Epithelial cell of proximal tubule (primary cell): Measurements from ENCODE around the gene C2CD4C. TPM values are rescaled to one million over a fixed set of nuclear protein-coding genes. Genes with fewer than 3 reads are reported as not detected.
"Not testable (repeated sequence)": the region's sequence is repeated elsewhere in the genome, so short reads cannot be mapped to it uniquely, and the experiment has no call there.

Experiments
- DNase-seq: peaks from one replicate; pipeline ENCODE4 v3.0.0-alpha.2; 2011; ENCODE audit warnings: low read depth
- H3K4me3 ChIP-seq: 2 replicates; pipeline ENCODE4 v1.5.1; 2011; ENCODE audit warnings: low read depth, mild to moderate bottlenecking, low read length
- total RNA-seq: library from RNA; depleted of rRNA; stranded (reverse); fragments of >200 nt; gene quantifications from 2 replicates; pipeline ENCODE4 v1.2.3, GENCODE V29; 2015
- TF ChIP-seq, protein P1 (sequence below): conservative IDR thresholded peaks from 2 replicates; pipeline ENCODE4 v1.5.1; 2012; ENCODE audit warnings: low read depth, mild to moderate bottlenecking, low read length

Gene C2CD4C
- total RNA-seq, 1 donor from 2014 or later = 0.12 TPM

DNA sequence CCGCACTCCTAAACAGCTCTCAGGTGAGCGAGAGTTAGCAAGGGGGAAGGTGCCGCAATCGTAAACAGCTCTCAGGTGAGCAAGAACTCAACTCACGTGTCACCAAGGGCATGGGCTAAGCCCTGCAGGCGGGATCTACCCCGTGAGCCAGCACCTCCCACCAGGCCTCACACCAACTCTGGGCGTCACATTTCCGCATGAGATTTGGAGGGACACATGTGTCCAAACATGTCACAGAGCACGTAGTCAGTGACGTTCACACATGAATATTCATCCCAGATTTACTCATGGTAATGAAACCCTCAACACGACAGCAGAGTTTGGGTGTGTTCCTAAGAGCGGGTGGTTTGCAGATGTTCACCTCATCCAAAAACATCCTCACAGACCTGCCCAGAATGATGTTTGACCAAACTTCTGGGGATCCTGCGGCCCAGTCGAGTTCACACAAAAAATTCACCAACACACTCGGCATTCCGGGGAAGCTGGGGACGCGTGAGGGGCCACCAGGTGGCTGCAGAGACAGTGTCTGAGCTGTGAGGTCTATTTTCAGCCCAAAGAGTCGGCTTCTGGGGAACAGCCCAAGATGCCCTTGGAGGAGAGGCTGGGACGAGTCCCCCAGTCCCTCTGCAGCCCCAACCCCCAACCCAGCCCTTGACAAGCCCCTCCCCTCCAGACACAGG is 19.6 kb downstream of the C2CD4C start:
- no peak overlapping the region for H3K4me3 ChIP-seq
- TF ChIP-seq, protein P1, sequence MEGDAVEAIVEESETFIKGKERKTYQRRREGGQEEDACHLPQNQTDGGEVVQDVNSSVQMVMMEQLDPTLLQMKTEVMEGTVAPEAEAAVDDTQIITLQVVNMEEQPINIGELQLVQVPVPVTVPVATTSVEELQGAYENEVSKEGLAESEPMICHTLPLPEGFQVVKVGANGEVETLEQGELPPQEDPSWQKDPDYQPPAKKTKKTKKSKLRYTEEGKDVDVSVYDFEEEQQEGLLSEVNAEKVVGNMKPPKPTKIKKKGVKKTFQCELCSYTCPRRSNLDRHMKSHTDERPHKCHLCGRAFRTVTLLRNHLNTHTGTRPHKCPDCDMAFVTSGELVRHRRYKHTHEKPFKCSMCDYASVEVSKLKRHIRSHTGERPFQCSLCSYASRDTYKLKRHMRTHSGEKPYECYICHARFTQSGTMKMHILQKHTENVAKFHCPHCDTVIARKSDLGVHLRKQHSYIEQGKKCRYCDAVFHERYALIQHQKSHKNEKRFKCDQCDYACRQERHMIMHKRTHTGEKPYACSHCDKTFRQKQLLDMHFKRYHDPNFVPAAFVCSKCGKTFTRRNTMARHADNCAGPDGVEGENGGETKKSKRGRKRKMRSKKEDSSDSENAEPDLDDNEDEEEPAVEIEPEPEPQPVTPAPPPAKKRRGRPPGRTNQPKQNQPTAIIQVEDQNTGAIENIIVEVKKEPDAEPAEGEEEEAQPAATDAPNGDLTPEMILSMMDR = no peak
- DNase-seq = no peak

DNA sequence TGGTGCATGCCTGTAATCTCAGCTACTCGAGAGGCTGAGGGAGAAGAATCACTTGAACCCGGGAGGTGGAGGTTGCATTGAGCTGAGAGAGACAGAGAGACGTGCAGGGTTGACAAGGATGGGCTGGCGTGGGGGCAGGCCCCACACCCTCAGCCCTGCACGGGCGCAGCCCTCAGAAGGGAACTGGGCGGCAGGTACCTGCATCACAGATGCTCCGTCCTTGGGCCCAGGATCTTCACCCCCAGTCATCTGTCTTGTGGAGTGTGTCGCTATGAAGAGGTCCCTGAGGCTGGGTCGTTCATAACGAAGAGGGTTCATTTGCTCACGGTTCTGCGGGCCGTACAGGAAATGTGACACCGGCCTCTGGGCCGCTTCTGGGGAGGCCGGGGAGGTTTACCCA is 20.3 kb downstream of the C2CD4C start:
- TF ChIP-seq, protein P1 = no peak

DNA sequence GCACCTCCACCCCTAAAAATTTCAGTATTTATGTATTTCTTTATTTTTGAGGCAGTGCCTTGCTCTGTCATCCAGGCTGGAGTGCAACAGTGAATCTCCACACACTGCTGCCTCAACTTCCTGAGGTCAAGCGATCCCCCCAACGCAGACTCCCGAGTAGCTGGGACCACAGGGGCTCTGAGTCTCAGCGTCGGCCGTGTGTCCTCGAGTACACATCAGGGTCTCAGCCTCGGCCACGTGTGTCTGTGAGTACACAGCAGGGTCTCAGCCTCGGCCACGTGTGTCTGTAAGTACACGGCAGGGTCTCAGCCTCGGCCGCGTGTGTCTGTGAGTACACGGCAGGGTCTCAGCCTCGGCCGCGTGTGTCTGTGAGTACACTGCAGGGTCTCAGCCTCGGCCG is 21.2 kb downstream of the C2CD4C start:
- TF ChIP-seq, protein P1 = no peak
- DNase-seq = no peak

More for the DNA sequence above, 20.3 kb downstream of the C2CD4C start:
- no peak overlapping the region for H3K4me3 ChIP-seq
- DNase-seq = no peak

DNA sequence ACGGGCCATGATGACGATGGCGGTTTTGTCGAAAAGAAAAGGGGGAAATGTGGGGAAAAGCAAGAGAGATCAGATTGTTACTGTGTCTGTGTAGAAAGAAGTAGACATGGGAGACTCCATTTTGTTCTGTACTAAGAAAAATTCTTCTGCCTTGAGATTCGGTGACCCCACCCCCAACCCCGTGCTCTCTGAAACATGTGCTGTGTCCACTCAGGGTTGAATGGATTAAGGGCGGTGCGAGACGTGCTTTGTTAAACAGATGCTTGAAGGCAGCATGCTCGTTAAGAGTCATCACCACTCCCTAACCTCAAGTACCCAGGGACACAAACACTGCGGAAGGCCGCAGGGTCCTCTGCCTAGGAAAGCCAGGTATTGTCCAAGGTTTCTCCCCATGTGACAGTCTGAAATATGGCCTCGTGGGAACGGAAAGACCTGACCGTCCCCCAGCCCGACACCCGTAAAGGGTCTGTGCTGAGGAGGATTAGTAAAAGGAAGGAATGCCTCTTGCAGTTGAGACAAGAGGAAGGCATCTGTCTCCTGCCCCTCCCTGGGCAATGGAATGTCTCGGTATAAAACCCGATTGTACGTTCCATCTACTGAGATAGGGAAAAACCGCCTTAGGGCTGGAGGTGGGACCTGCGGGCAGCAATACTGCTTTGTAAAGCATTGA is 22.2 kb downstream of the C2CD4C start:
- not testable (repeated sequence) for DNase-seq, H3K4me3 ChIP-seq

More for the DNA sequence above, 21.2 kb downstream of the C2CD4C start:
- H3K4me3 ChIP-seq = no peak overlapping the region

DNA sequence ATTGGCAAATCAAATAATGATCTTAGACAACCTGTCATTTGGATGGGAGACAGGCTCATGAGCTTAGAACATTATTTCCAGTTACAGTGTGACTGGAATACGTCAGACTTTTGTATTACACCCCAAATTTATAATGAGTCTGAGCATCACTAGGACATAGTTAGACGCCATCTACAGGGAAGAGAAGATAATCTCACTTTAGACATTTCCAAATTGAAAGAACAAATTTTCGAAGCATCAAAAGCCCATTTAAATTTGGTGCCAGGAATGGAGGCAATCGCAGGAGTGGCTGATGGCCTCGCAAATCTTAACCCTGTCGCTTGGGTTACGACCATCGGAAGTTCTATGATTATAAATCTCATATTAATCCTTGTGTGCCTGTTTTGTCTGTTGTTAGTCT is 22.8 kb downstream of the C2CD4C start:
- TF ChIP-seq, protein P1 = peak; percentile 4
- DNase-seq, H3K4me3 ChIP-seq: not testable (repeated sequence)

DNA sequence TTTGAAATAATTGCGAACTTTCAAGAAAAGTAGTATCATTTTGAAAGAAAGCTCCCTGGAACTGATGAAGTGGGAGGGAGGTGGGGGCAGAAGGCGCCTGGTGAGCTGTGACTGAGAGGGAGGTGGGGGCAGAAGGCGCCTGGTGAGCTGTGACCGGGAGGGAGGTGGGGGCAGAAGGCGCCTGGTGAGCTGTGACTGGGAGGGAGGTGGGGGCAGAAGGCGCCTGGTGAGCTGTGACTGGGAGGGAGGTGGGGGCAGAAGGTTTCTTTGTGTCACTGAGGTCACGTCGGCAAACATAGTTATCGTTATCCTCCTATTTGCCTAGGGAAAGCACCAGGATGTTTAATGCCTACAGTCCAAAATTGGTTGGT is 24.2 kb downstream of the C2CD4C start:
- TF ChIP-seq, protein P1 = no peak

DNA sequence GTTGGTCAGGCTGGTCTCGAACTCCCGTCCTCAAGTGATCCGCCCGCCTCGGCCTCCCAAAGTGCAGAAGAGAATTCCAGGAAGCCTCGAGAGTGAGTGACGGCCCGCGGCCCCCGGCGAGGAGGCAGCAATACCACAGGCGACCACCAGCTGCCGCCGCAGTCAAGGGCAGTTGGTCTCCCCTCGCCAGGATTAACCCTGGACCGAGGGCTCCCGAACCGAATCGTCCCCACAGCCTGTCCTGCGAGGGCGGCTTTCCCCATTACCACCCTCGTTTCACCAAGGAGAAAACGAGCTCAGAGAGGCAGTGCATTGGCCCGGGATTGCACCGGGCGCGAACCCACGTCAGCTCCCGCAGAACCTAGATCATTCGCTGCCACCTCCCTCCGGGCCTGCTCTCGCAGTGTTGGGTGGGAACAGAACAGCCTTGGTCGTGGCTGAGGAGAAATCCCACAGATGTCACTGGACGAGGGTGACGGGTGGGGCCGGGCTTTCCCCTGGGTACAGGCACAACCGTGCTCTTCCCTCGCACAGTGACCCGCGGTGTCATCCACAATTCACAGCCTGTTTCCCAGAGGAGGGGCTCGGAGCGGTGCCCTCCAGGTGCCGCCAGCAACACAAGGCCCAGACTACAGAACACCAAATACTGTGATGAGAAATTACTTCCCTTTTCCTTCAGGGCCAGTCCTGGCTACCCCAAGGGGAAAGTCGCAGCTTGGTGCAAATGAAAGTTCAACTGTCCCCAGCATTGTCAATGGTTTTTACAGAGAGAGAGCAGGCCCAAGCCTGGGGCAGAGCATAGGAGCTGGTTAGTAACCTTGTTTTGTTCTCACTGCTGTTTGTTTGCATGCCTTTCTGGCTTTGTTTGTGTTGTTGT is 24.8 kb downstream of the C2CD4C start:
- TF ChIP-seq, protein P1 = peak; percentile 27
- DNase-seq = no peak
- no peak overlapping the region for H3K4me3 ChIP-seq

More for the DNA sequence above, 24.2 kb downstream of the C2CD4C start:
- DNase-seq = no peak
- H3K4me3 ChIP-seq = no peak overlapping the region
